SK-N-MC (cell line): ENCODE results near the gene MFGE8.

Experiments
- EZH2 ChIP-seq: fragments of 200-600 bp; sonication (generic); IDR thresholded peaks from one replicate; pipeline ENCODE4 v1.6.1; 2017; ENCODE audit warnings: antibody characterized with exemption
- FOXP2 ChIP-seq: optimal IDR thresholded peaks from 2 replicates; pipeline ENCODE3; 2011; ENCODE audit warnings: mild to moderate bottlenecking, moderate library complexity; ENCODE audit not compliant: insufficient read depth; ENCODE audit errors: extremely low read length, control extremely low read depth
- POLR2AphosphoS5 ChIP-seq: IDR thresholded peaks from 2 replicates; pipeline ENCODE4 v1.6.1; 2012; ENCODE audit warnings: mild to moderate bottlenecking, low read depth, low read length, borderline replicate concordance

GRCh38 chr15:88876573-88876972, 36.6 kb downstream of the MFGE8 start:
- no peak for TF ChIP-seq POLR2AphosphoS5
- TF ChIP-seq EZH2: no peak
- TF ChIP-seq FOXP2: no peak
